HUES48 (cell line): ENCODE measurements around the gene RBMY1J.
"Not testable (repeated sequence)": the region's sequence is repeated elsewhere in the genome, so short reads cannot be mapped to it uniquely, and the experiment has no call there.

Experiments used
- H3K27ac ChIP-seq: one replicate; pipeline ENCODE4 v1.7.0; 2013; ENCODE audit warnings: low read depth, low read length, inconsistent platforms
- H3K27me3 ChIP-seq: 2 replicates; pipeline ENCODE4 v1.6.1; 2013; ENCODE audit warnings: mild to moderate bottlenecking, low read length; ENCODE audit not compliant: control insufficient read depth, insufficient read depth
- H3K36me3 ChIP-seq: 2 replicates; pipeline ENCODE4 v1.6.1; 2013; ENCODE audit warnings: low read length; ENCODE audit not compliant: control insufficient read depth, insufficient read depth
- H3K4me1 ChIP-seq: 2 replicates; pipeline ENCODE4 v1.6.1; 2013; ENCODE audit warnings: mild to moderate bottlenecking, low read length; ENCODE audit not compliant: control insufficient read depth, insufficient read depth
- H3K4me3 ChIP-seq: 2 replicates; pipeline ENCODE4 v1.5.1; 2013; ENCODE audit warnings: mild to moderate bottlenecking, low read depth, low read length
- H3K9ac ChIP-seq: 2 replicates; pipeline ENCODE4 v1.6.1; 2013; ENCODE audit warnings: mild to moderate bottlenecking, low read depth, low read length, moderate library complexity
- H3K9me3 ChIP-seq: 2 replicates; pipeline ENCODE4 v1.6.1; 2013; ENCODE audit warnings: low read length; ENCODE audit not compliant: control insufficient read depth, insufficient read depth

RBMY1J gene

DNA sequence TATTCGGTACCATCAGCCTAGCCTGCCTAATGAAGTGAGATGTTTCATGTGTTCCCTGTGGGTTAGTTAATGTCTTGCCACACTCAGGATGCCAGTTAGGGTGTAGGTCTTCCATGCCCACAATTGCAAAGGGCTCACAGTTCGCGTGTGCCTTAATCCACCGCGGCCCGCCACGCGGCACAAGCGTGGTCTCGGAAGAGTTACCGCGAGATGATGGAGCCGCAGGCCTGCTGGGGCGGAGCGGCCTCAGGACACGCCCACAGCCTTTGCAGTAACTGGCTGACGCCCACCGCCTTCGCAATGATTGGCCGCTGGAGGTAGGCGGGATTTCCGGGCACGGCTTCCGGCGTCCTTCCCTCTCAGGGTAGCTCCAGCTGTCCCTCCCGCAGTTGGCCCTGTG, at the start of gene RBMY1J:
Gene RBMY1J, plus strand, starts transcription at position 301 of the 400 bp plus-strand sequence. CDS start 2,038 bp downstream, outside the sequence.
- not testable (repeated sequence) for H3K9me3 ChIP-seq, H3K27me3 ChIP-seq, H3K4me1 ChIP-seq, H3K9ac ChIP-seq, H3K4me3 ChIP-seq, H3K36me3 ChIP-seq, H3K27ac ChIP-seq

GRCh38 chrY:22367416-22367815, 35.8 kb upstream of the RBMY1J start:
- Histone ChIP-seq H3K9ac (no peak overlapping the region), H3K36me3 (no peaks in the 10 kb centered on the region), H3K9me3 (no peaks in the 10 kb centered on the region), H3K27ac (no peak overlapping the region), H3K27me3 (no peaks in the 10 kb centered on the region), H3K4me1 (no peaks in the 10 kb centered on the region), H3K4me3 (no peak overlapping the region)

- Histone ChIP-seq H3K4me1 (no peaks in the 10 kb centered on the region), H3K9me3 (no peaks in the 10 kb centered on the region), H3K27me3 (no peaks in the 10 kb centered on the region), H3K4me3 (no peak overlapping the region), H3K27ac (no peak overlapping the region), H3K9ac (no peak overlapping the region), H3K36me3 (no peaks in the 10 kb centered on the region)
These were observed 32.6 kb upstream of the RBMY1J start for GRCh38 chrY:22370623-22371022.

DNA sequence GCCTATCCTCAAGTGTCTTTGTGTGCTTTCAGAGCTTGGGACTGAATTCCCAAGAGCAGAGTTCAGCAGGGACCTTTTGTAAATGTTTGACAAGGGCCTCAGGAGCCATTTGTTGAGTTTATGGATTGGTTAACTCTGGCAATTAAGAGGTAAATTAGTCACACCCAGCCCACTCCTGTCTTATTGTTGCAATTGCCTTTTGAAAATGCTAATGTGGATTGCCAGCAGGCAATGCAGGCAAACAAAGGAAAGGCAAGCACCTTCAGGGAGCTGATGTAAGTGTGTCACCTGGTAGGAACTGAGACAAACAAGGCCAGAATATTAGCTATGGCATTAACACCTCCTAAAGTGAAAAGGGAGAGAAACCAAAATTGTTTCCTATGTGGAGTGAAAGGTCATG, 29.7 kb upstream of the RBMY1J start:
- Histone ChIP-seq H3K4me3 (no peak overlapping the region), H3K9ac (no peak overlapping the region), H3K27ac (no peak overlapping the region), H3K36me3 (no peaks in the 10 kb centered on the region), H3K4me1 (no peaks in the 10 kb centered on the region), H3K9me3 (no peaks in the 10 kb centered on the region), H3K27me3 (no peaks in the 10 kb centered on the region)

DNA sequence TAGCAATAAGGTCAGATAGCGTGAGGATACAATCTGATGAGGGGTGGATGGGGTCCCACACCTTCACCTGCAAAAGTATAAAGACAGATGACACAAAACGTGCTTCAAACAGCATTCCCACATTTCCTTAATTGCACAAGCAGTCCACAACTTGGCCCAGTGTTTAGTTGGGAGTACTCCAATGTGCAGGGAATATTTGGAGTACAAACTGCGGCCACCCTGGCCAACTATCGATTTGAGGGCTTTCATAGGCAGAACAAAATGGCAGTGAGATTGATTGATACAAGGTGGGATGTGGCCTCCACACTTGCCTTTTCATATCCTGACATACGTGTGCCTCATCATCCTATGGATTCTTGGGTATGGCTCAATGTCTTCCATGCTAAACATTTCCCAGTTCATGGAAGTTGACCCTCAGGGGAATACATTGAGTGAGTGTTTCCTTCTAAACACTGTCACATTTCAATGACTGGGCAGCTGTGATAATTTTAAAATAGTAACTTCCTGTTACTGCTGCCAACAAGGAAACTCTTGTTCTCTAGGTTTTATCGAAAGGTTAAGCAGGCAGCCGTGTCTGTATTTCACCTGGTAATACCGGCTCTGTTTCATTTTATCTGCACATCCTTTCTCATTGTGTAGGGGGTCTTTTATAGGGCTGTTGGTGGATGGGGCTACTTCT, 41.6 kb downstream of the RBMY1J start:
- H3K36me3 ChIP-seq, H3K4me1 ChIP-seq, H3K27me3 ChIP-seq, H3K9me3 ChIP-seq, H3K9ac ChIP-seq, H3K4me3 ChIP-seq, H3K27ac ChIP-seq: not testable (repeated sequence)

- not testable (repeated sequence) for H3K27me3 ChIP-seq, H3K27ac ChIP-seq, H3K4me3 ChIP-seq, H3K4me1 ChIP-seq, H3K9ac ChIP-seq, H3K9me3 ChIP-seq, H3K36me3 ChIP-seq
These were observed 52.3 kb downstream of the RBMY1J start for GRCh38 chrY:22455522-22455921.

DNA sequence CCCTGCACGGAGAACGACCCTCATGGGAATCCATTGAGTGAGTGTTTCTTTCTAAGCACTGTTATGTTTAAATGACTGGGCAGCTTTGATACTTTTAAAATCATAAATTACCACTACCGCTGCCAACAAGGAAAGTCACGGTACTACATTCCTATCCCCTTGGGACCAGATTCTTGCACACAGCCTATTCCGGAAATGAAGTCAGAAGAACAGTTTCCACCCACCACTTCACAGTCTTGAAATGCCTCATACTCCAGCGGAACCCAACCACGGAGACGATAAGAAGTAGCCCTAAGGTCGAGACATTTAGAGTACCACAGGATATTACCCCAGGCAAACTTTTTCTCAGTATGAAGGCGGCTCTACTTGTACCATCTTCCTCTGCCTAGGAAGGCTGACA, 58.8 kb downstream of the RBMY1J start:
- not testable (repeated sequence) for H3K4me1 ChIP-seq, H3K4me3 ChIP-seq, H3K27ac ChIP-seq, H3K36me3 ChIP-seq, H3K9ac ChIP-seq, H3K9me3 ChIP-seq, H3K27me3 ChIP-seq
